ENCODE measurements around the gene TLK1.

Gene TLK1

DNA sequence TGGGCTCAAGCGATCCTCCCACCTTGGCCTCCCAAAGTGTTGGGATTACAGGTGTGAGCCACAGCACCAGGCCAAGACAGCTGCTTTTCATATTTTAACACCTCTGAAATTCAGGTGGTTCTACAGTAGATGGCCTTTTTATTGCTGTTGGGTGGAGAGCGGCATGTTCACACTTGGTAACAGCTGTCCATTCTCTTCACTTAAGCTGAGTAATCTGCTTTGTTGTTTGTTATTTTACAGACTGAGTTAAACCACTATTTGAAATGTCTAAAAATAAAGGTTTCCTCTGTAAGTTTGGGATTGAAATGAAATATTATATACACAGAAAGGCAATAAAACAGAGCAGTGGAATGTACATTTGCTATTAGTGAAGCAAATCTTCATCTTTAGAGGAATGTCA is 44.9 kb upstream of the TLK1 start:
- no peak overlapping the region for H3K27ac ChIP-seq (replicated peaks; ENCODE audit: low read length)
- no peak overlapping the region for H3K4me2 ChIP-seq (ENCODE audit: insufficient read depth, low read length, poor library complexity, severe bottlenecking)
- H2BK12ac ChIP-seq (ENCODE audit: low read length), result no peak overlapping the region
- H3K9ac ChIP-seq (ENCODE audit: low read depth, low read length, poor library complexity), result no peak overlapping the region
- no peak overlapping the region for H2BK120ac ChIP-seq (ENCODE audit: low read depth, low read length)
- no peaks in the 10 kb centered on the region for H3K36me3 ChIP-seq (replicated peaks in 1 of 2; ENCODE audit: control insufficient read depth in 2 of 2, insufficient read depth in 2 of 2, low read length in 2 of 2)
- DNase-seq (ENCODE audit: low spot score), result no peak
- H3K14ac ChIP-seq (ENCODE audit: low read length), result no peak overlapping the region
- H3K23ac ChIP-seq (ENCODE audit: low read depth, low read length, poor library complexity), result no peak overlapping the region
- H3K4ac ChIP-seq (ENCODE audit: low read length), result no peak overlapping the region
- H3K9me3 ChIP-seq (replicated peaks in 1 of 2; ENCODE audit: control insufficient read depth in 2 of 2, insufficient read depth in 1 of 2, low read depth in 1 of 2, low read length in 2 of 2), result no peaks in the 10 kb centered on the region
- no peak overlapping the region for H2AFZ ChIP-seq (ENCODE audit: low read length)
- no CpG with 5 or more reads among the region's 2 CpGs for WGBS, 2 donors (ENCODE audit: extremely low coverage in 2 of 2, insufficient read length in 2 of 2, insufficient replicate concordance in 1 of 2)
- H3K79me1 ChIP-seq (ENCODE audit: low read depth, low read length), result no peaks in the 10 kb centered on the region
- no peak overlapping the region for H4K91ac ChIP-seq (ENCODE audit: low read depth, low read length, poor library complexity)
- no peak overlapping the region for H2BK15ac ChIP-seq (ENCODE audit: low read length)
- H3K18ac ChIP-seq (ENCODE audit: low read length), result no peak overlapping the region
- no peak overlapping the region for H3K4me3 ChIP-seq (ENCODE audit: low read length in 2 of 2)
- H2BK5ac ChIP-seq (ENCODE audit: low read length), result no peak overlapping the region
- H2AK5ac ChIP-seq (ENCODE audit: low read depth, low read length), result no peak overlapping the region
- H3K27me3 ChIP-seq (ENCODE audit: control insufficient read depth in 3 of 3, insufficient read depth in 3 of 3, low read depth in 1 of 3, low read length in 3 of 3), result peaks cover 0 to 8% (median 0%) of the 10 kb centered on the region in 3 experiments
- no peaks in the 10 kb centered on the region for H3K4me1 ChIP-seq (ENCODE audit: control insufficient read depth in 2 of 2, insufficient read depth in 1 of 2, low read depth in 1 of 2, low read length in 2 of 2)
- no peak overlapping the region for H4K8ac ChIP-seq (ENCODE audit: low read depth, low read length)

DNA sequence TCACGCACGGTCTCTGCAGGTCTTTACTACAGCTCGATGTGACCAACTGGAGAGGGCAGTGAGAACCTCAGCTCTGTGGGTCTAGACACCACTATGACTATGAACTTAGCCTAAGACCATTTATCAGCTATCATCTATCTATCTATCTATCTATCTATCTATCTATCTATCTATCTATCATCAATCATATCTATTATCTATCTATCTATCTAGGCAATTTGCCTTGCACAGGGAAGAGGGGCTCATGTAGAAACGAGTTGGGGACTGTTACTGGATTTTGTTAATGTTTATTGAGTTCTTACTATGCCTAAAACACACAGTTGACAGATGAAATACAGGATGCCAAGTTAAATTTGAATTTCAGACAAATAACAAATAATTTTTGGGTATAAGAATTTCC is 41.1 kb upstream of the TLK1 start:
- no peak overlapping the region for H2AFZ ChIP-seq (ENCODE audit: low read length)
- H3K27me3 ChIP-seq (ENCODE audit: control insufficient read depth in 3 of 3, insufficient read depth in 3 of 3, low read depth in 1 of 3, low read length in 3 of 3), result peaks cover 0 to 10% (median 0%) of the 10 kb centered on the region in 3 experiments
- no peak overlapping the region for H4K8ac ChIP-seq (ENCODE audit: low read depth, low read length)
- no peak overlapping the region for H2AK5ac ChIP-seq (ENCODE audit: low read depth, low read length)
- no peak overlapping the region for H3K4me3 ChIP-seq (ENCODE audit: low read length in 2 of 2)
- H2BK5ac ChIP-seq (ENCODE audit: low read length), result no peak overlapping the region
- no CpG with 5 or more reads among the region's 4 CpGs for WGBS, 2 donors (ENCODE audit: extremely low coverage in 2 of 2, insufficient read length in 2 of 2, insufficient replicate concordance in 1 of 2)
- H3K9ac ChIP-seq (ENCODE audit: low read depth, low read length, poor library complexity), result no peak overlapping the region
- no peak overlapping the region for H3K18ac ChIP-seq (ENCODE audit: low read length)
- no peak overlapping the region for H3K23ac ChIP-seq (ENCODE audit: low read depth, low read length, poor library complexity)
- H2BK120ac ChIP-seq (ENCODE audit: low read depth, low read length), result no peak overlapping the region
- H3K79me1 ChIP-seq (ENCODE audit: low read depth, low read length), result no peaks in the 10 kb centered on the region
- DNase-seq (ENCODE audit: low spot score), result no peak
- no peak overlapping the region for H3K4ac ChIP-seq (ENCODE audit: low read length)
- H4K91ac ChIP-seq (ENCODE audit: low read depth, low read length, poor library complexity), result no peak overlapping the region
- no peaks in the 10 kb centered on the region for H3K4me1 ChIP-seq (ENCODE audit: control insufficient read depth in 2 of 2, insufficient read depth in 1 of 2, low read depth in 1 of 2, low read length in 2 of 2)
- no peak overlapping the region for H2BK12ac ChIP-seq (ENCODE audit: low read length)
- H3K9me3 ChIP-seq (replicated peaks in 1 of 2; ENCODE audit: control insufficient read depth in 2 of 2, insufficient read depth in 1 of 2, low read depth in 1 of 2, low read length in 2 of 2), result no peaks in the 10 kb centered on the region
- H3K4me2 ChIP-seq (ENCODE audit: insufficient read depth, low read length, poor library complexity, severe bottlenecking), result no peak overlapping the region
- no peak overlapping the region for H2BK15ac ChIP-seq (ENCODE audit: low read length)
- H3K36me3 ChIP-seq (replicated peaks in 1 of 2; ENCODE audit: control insufficient read depth in 2 of 2, insufficient read depth in 2 of 2, low read length in 2 of 2), result no peaks in the 10 kb centered on the region
- H3K27ac ChIP-seq (replicated peaks; ENCODE audit: low read length), result no peak overlapping the region
- no peak overlapping the region for H3K14ac ChIP-seq (ENCODE audit: low read length)

DNA sequence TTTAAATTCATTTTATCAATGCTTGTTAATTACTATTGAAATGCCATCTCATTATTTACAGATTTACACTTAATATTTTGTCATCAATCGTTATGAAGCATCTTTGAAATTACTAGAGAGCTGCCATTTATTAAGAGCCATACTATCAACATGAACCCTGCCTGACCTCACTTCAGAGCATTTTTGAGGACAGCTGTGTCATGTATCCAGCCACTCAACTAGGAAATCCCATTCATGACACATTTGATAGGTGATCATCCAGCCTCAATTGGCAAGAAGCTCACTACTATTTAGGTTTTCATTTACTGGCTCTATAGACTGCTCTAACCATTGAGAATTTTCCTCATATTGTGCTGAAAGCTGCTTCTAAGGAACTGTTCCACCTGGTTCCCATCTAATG is 40.6 kb upstream of the TLK1 start:
- Histone ChIP-seq H3K4ac (ENCODE audit: low read length) (no peak overlapping the region), H2AK5ac (ENCODE audit: low read depth, low read length) (no peak overlapping the region), H3K36me3 (replicated peaks in 1 of 2; ENCODE audit: control insufficient read depth in 2 of 2, insufficient read depth in 2 of 2, low read length in 2 of 2) (no peaks in the 10 kb centered on the region), H3K14ac (ENCODE audit: low read length) (no peak overlapping the region), H2BK15ac (ENCODE audit: low read length) (no peak overlapping the region), H4K8ac (ENCODE audit: low read depth, low read length) (no peak overlapping the region), H2BK12ac (ENCODE audit: low read length) (no peak overlapping the region), H3K9ac (ENCODE audit: low read depth, low read length, poor library complexity) (no peak overlapping the region), H3K9me3 (replicated peaks in 1 of 2; ENCODE audit: control insufficient read depth in 2 of 2, insufficient read depth in 1 of 2, low read depth in 1 of 2, low read length in 2 of 2) (no peaks in the 10 kb centered on the region), H4K91ac (ENCODE audit: low read depth, low read length, poor library complexity) (no peak overlapping the region), H3K4me2 (ENCODE audit: insufficient read depth, low read length, poor library complexity, severe bottlenecking) (no peak overlapping the region), H3K23ac (ENCODE audit: low read depth, low read length, poor library complexity) (no peak overlapping the region), H2BK120ac (ENCODE audit: low read depth, low read length) (no peak overlapping the region), H3K79me1 (ENCODE audit: low read depth, low read length) (no peaks in the 10 kb centered on the region), H3K18ac (ENCODE audit: low read length) (no peak overlapping the region), H3K27ac (replicated peaks; ENCODE audit: low read length) (no peak overlapping the region), H2BK5ac (ENCODE audit: low read length) (no peak overlapping the region), H3K27me3 (ENCODE audit: control insufficient read depth in 3 of 3, insufficient read depth in 3 of 3, low read depth in 1 of 3, low read length in 3 of 3) (peaks cover 0 to 5% (median 0%) of the 10 kb centered on the region in 3 experiments), H3K4me1 (ENCODE audit: control insufficient read depth in 2 of 2, insufficient read depth in 1 of 2, low read depth in 1 of 2, low read length in 2 of 2) (no peaks in the 10 kb centered on the region), H2AFZ (ENCODE audit: low read length) (no peak overlapping the region), H3K4me3 (ENCODE audit: low read length in 2 of 2) (no peak overlapping the region)
- no peak for DNase-seq (ENCODE audit: low spot score)
- no CpG with 5 or more reads among the region's 1 CpG for WGBS, 2 donors (ENCODE audit: extremely low coverage in 2 of 2, insufficient read length in 2 of 2, insufficient replicate concordance in 1 of 2)

DNA sequence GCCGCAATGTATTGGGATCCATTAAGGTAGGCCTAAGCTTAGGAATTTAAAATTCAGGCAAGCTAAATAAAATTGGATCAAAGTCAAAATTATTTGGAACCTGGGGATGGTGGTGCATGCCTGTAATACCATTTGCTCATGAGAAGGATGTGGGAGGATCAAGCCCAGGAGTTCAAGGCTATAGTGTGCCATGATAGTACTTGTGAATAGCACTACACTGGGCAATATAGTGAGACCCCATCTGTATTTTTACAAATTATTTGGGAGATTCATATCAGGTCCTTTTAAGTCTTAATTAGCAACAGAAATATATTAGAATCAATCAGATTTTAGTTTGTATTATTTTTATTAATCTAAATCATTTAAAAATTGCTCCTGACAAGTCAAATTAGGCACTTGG is 39.8 kb upstream of the TLK1 start:
- Histone ChIP-seq H3K23ac (ENCODE audit: low read depth, low read length, poor library complexity) (no peak overlapping the region), H2AK5ac (ENCODE audit: low read depth, low read length) (no peak overlapping the region), H4K8ac (ENCODE audit: low read depth, low read length) (no peak overlapping the region), H3K27me3 (ENCODE audit: control insufficient read depth in 3 of 3, insufficient read depth in 3 of 3, low read depth in 1 of 3, low read length in 3 of 3) (peaks cover 0 to 2% (median 0%) of the 10 kb centered on the region in 3 experiments), H3K4ac (ENCODE audit: low read length) (no peak overlapping the region), H3K9ac (ENCODE audit: low read depth, low read length, poor library complexity) (no peak overlapping the region), H3K36me3 (replicated peaks in 1 of 2; ENCODE audit: control insufficient read depth in 2 of 2, insufficient read depth in 2 of 2, low read length in 2 of 2) (no peaks in the 10 kb centered on the region), H2AFZ (ENCODE audit: low read length) (no peak overlapping the region), H3K4me2 (ENCODE audit: insufficient read depth, low read length, poor library complexity, severe bottlenecking) (no peak overlapping the region), H3K18ac (ENCODE audit: low read length) (no peak overlapping the region), H3K14ac (ENCODE audit: low read length) (no peak overlapping the region), H2BK120ac (ENCODE audit: low read depth, low read length) (no peak overlapping the region), H2BK12ac (ENCODE audit: low read length) (no peak overlapping the region), H3K79me1 (ENCODE audit: low read depth, low read length) (no peaks in the 10 kb centered on the region), H2BK5ac (ENCODE audit: low read length) (no peak overlapping the region), H3K4me1 (ENCODE audit: control insufficient read depth in 2 of 2, insufficient read depth in 1 of 2, low read depth in 1 of 2, low read length in 2 of 2) (no peaks in the 10 kb centered on the region), H3K4me3 (ENCODE audit: low read length in 2 of 2) (no peak overlapping the region), H2BK15ac (ENCODE audit: low read length) (no peak overlapping the region), H3K27ac (replicated peaks; ENCODE audit: low read length) (no peak overlapping the region), H4K91ac (ENCODE audit: low read depth, low read length, poor library complexity) (no peak overlapping the region), H3K9me3 (replicated peaks in 1 of 2; ENCODE audit: control insufficient read depth in 2 of 2, insufficient read depth in 1 of 2, low read depth in 1 of 2, low read length in 2 of 2) (no peaks in the 10 kb centered on the region)
- WGBS, 2 donors (ENCODE audit: extremely low coverage in 2 of 2, insufficient read length in 2 of 2, insufficient replicate concordance in 1 of 2), result no CpG with 5 or more reads among the region's 1 CpG
- no peak for DNase-seq (ENCODE audit: low spot score)

All from neuronal stem cell (in vitro differentiated cells).